Mammary epithelial cell (primary cell): ENCODE measurements around the gene LRRIQ1.

ENCODE experiments used
- EZH2 ChIP-seq: IDR thresholded peaks from 2 replicates; pipeline ENCODE4 v1.6.1; 2012; ENCODE audit warnings: low read length, inconsistent platforms, borderline replicate concordance
- TF ChIP-seq, protein P1 (sequence below), 2 donors: IDR thresholded peaks in 1 of 2; conservative IDR thresholded peaks in 1 of 2; 2 replicates each; pipeline ENCODE4 v1.5.1; 2011 to 2012; ENCODE audit warnings: inconsistent platforms in 2 of 2, low read length in 2 of 2, mild to moderate bottlenecking in 2 of 2, control low read depth in 1 of 2, low read depth in 1 of 2; ENCODE audit not compliant: insufficient read depth in 1 of 2; ENCODE audit errors: extremely low read depth in 1 of 2

DNA sequence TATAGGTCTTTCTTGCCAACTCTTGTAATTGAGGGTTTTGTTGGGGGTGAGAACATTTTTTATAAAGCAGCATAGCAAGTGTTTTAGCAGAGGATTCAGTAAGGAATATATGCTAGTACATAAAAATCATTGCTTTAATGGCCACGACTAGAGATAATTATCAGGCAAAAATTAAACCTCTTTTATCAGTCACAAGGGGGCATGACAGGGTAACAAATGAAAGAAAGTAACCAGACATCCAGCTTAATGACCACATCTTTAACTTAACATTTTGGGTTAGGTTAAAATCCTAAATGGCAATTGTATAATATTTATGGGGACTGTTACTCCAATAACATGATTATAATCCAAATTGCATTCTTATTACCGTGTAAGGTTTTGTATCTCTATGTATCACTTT is 119.6 kb downstream of the LRRIQ1 start:
- TF ChIP-seq, protein P1, sequence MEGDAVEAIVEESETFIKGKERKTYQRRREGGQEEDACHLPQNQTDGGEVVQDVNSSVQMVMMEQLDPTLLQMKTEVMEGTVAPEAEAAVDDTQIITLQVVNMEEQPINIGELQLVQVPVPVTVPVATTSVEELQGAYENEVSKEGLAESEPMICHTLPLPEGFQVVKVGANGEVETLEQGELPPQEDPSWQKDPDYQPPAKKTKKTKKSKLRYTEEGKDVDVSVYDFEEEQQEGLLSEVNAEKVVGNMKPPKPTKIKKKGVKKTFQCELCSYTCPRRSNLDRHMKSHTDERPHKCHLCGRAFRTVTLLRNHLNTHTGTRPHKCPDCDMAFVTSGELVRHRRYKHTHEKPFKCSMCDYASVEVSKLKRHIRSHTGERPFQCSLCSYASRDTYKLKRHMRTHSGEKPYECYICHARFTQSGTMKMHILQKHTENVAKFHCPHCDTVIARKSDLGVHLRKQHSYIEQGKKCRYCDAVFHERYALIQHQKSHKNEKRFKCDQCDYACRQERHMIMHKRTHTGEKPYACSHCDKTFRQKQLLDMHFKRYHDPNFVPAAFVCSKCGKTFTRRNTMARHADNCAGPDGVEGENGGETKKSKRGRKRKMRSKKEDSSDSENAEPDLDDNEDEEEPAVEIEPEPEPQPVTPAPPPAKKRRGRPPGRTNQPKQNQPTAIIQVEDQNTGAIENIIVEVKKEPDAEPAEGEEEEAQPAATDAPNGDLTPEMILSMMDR (conservative IDR thresholded peaks at IDR 0.05 in 1 of 2, IDR thresholded peaks at IDR 0.05 in 1 of 2; ENCODE audit: extremely low read depth in 1 of 2, insufficient read depth in 1 of 2, low read depth in 1 of 2, low read length in 2 of 2), result peak in 1 of 2 donors; percentile 21
- no peak for TF ChIP-seq EZH2
